MM.1S (cell line): ENCODE data around the gene ACAA2.
"Not testable (repeated sequence)": the region's sequence is repeated elsewhere in the genome, so short reads cannot be mapped to it uniquely, and the experiment has no call there.

Experiments used
- DNase-seq: peaks from one replicate; pipeline ENCODE4 v3.0.0-alpha.2; 2015
- H2AFZ ChIP-seq: fragments of 300-600 bp; sonication (generic); 2 replicates; pipeline ENCODE4 v1.6.0; 2016; ENCODE audit warnings: antibody characterized with exemption, low read length
- H3F3A ChIP-seq: fragments of 300-600 bp; sonication (generic); 2 replicates; pipeline ENCODE4 v1.6.1; 2016; ENCODE audit warnings: mild to moderate bottlenecking, antibody characterized with exemption, low read length, moderate library complexity, mixed read lengths; ENCODE audit not compliant: insufficient read depth
- H3K27ac ChIP-seq: fragments of 300-600 bp; sonication (generic); 2 replicates; pipeline ENCODE4 v1.5.1; 2016; ENCODE audit warnings: mild to moderate bottlenecking, low read length
- H3K27me3 ChIP-seq: fragments of 300-600 bp; sonication (generic); replicated peaks from 2 replicates; pipeline ENCODE4 v1.6.0; 2016; ENCODE audit warnings: low read length; ENCODE audit not compliant: insufficient read depth
- H3K36me3 ChIP-seq: fragments of 300-600 bp; sonication (generic); replicated peaks from 2 replicates; pipeline ENCODE4 v1.6.1; 2016; ENCODE audit warnings: mild to moderate bottlenecking, low read length, mixed read lengths; ENCODE audit not compliant: insufficient read depth
- H3K4me1 ChIP-seq: fragments of 300-600 bp; sonication (generic); 2 replicates; pipeline ENCODE4 v1.6.1; 2016; ENCODE audit warnings: low read length, mixed read lengths
- H3K4me2 ChIP-seq: fragments of 300-600 bp; sonication (generic); 2 replicates; pipeline ENCODE4 v1.6.0; 2016; ENCODE audit warnings: low read depth, low read length
- H3K4me3 ChIP-seq: fragments of 300-600 bp; sonication (generic); 2 replicates; pipeline ENCODE4 v1.5.1; 2016; ENCODE audit warnings: low read length, mixed read lengths
- H3K79me2 ChIP-seq: fragments of 300-600 bp; sonication (generic); 2 replicates; pipeline ENCODE4 v1.6.1; 2016; ENCODE audit warnings: mixed run types, low read length, mixed read lengths
- H3K9ac ChIP-seq: fragments of 300-600 bp; sonication (generic); 2 replicates; pipeline ENCODE4 v1.6.1; 2016; ENCODE audit warnings: low read length, mixed read lengths
- H3K9me2 ChIP-seq: fragments of 300-600 bp; sonication (generic); replicated peaks from 2 replicates; pipeline ENCODE4 v1.6.1; 2016; ENCODE audit warnings: mild to moderate bottlenecking, low read length, mixed read lengths; ENCODE audit not compliant: insufficient read depth
- H3K9me3 ChIP-seq: fragments of 300-600 bp; sonication (generic); replicated peaks from 2 replicates; pipeline ENCODE4 v1.6.1; 2016; ENCODE audit warnings: mild to moderate bottlenecking, low read length, mixed read lengths; ENCODE audit not compliant: insufficient read depth
- H4K20me1 ChIP-seq: fragments of 300-600 bp; sonication (generic); 2 replicates; pipeline ENCODE4 v1.6.1; 2016; ENCODE audit warnings: mild to moderate bottlenecking, low read length, moderate library complexity, mixed read lengths; ENCODE audit not compliant: insufficient read depth
- EZH2 ChIP-seq: fragments of 300-600 bp; sonication (generic); optimal IDR thresholded peaks from 2 replicates; pipeline ENCODE3; 2017; ENCODE audit warnings: low read depth, mild to moderate bottlenecking, antibody characterized with exemption, low read length, mixed read lengths
- EZH2phosphoT487 ChIP-seq: fragments of 300-600 bp; sonication (generic); IDR thresholded peaks from 2 replicates; pipeline ENCODE4 v1.6.1; 2018; ENCODE audit warnings: antibody characterized with exemption, low read length
- TF ChIP-seq, protein P1 (sequence below): fragments of 300-600 bp; sonication (generic); IDR thresholded peaks from 2 replicates; pipeline ENCODE4 v1.5.1; 2016; ENCODE audit warnings: antibody characterized with exemption, low read length, mixed read lengths

Gene ACAA2

GRCh38 chr18:49838381-49838780 is 25.0 kb upstream of the ACAA2 start:
- Histone ChIP-seq H3K79me2 (no peaks in the 10 kb centered on the region), H3K27me3 (no peaks in the 10 kb centered on the region), H3K4me1 (peaks cover 5% of the 10 kb centered on the region), H2AFZ (no peak overlapping the region), H3K9ac (no peak overlapping the region), H3K36me3 (peaks cover 3% of the 10 kb centered on the region; the same call in 1 of the 2 replicates), H3K4me2 (no peak overlapping the region), H3F3A (no peaks in the 10 kb centered on the region), H3K9me3 (no peaks in the 10 kb centered on the region), H3K9me2 (no peaks in the 10 kb centered on the region), H4K20me1 (no peaks in the 10 kb centered on the region), H3K4me3 (no peak overlapping the region), H3K27ac (no peak overlapping the region)
- TF ChIP-seq EZH2phosphoT487 (no peak), EZH2 (no peak)
- TF ChIP-seq, protein P1, sequence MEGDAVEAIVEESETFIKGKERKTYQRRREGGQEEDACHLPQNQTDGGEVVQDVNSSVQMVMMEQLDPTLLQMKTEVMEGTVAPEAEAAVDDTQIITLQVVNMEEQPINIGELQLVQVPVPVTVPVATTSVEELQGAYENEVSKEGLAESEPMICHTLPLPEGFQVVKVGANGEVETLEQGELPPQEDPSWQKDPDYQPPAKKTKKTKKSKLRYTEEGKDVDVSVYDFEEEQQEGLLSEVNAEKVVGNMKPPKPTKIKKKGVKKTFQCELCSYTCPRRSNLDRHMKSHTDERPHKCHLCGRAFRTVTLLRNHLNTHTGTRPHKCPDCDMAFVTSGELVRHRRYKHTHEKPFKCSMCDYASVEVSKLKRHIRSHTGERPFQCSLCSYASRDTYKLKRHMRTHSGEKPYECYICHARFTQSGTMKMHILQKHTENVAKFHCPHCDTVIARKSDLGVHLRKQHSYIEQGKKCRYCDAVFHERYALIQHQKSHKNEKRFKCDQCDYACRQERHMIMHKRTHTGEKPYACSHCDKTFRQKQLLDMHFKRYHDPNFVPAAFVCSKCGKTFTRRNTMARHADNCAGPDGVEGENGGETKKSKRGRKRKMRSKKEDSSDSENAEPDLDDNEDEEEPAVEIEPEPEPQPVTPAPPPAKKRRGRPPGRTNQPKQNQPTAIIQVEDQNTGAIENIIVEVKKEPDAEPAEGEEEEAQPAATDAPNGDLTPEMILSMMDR = no peak
- DNase-seq = no peak

GRCh38 chr18:49837889-49838288 is 24.6 kb upstream of the ACAA2 start:
- Histone ChIP-seq H3K9me3 (no peaks in the 10 kb centered on the region), H3K4me3 (no peak overlapping the region), H3F3A (no peaks in the 10 kb centered on the region), H3K79me2 (no peaks in the 10 kb centered on the region), H3K36me3 (peaks cover 3% of the 10 kb centered on the region; the same call in 1 of the 2 replicates), H3K4me1 (no peaks in the 10 kb centered on the region), H4K20me1 (no peaks in the 10 kb centered on the region), H2AFZ (no peak overlapping the region), H3K9ac (no peak overlapping the region), H3K27me3 (no peaks in the 10 kb centered on the region), H3K9me2 (no peaks in the 10 kb centered on the region), H3K4me2 (no peak overlapping the region), H3K27ac (no peak overlapping the region)
- no peak for DNase-seq
- TF ChIP-seq EZH2phosphoT487 (no peak), EZH2 (no peak)
- TF ChIP-seq, protein P1 = no peak

DNA sequence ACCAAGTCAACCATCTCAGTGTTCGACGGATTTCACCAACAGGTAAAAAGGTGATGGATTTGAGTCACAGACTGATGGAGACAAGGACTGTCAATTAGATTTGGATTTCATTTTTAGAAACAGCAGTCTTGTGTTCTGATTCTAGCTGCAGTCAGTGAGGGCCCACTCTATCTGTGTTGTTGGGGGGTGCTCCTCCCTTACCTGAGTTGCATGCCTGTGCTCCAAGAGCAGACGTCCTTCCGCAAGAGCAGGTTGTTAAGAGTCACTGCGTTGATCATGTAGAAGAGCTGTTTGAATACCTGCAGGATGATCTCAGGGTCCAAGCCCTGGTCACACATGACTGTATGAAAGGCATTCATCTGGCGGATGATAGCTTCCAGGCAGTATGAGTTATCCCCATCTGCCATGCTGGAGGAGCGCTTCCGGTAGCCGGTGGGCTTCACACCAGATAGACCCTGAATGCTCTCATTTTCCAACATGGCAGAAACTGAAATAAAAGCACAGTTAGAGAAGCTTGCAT is 24.0 kb upstream of the ACAA2 start:
- H3K9me2 ChIP-seq, H3K9ac ChIP-seq, H3K79me2 ChIP-seq, H3K36me3 ChIP-seq, H3K4me2 ChIP-seq, H3K27ac ChIP-seq, H3K27me3 ChIP-seq, DNase-seq, H3K4me3 ChIP-seq, H3K9me3 ChIP-seq, H2AFZ ChIP-seq, H3F3A ChIP-seq, H4K20me1 ChIP-seq, H3K4me1 ChIP-seq: not testable (repeated sequence)

DNA sequence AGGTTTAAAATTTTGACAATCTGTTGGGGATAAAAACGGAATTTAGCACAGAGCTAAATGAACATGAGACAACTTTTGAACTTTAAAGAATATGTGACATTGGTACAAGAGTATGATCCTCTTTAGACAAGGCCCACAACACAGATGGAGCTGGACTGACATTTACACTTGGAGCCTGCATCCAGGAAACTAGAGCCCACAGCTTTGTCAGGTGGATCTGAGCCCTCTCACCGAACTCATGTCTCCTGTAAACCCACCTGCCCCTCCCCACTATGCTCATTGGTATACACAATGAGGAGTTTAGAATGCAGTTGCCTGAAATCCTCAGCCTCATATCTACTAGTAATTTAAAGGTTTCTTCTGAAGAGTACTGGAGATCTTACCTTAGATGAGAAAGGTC is 22.1 kb upstream of the ACAA2 start:
- no peak overlapping the region for H3K27ac ChIP-seq
- DNase-seq = no peak
- H4K20me1 ChIP-seq = no peaks in the 10 kb centered on the region
- H3F3A ChIP-seq = no peaks in the 10 kb centered on the region
- TF ChIP-seq, protein P1 = no peak
- no peak for TF ChIP-seq EZH2phosphoT487
- no peak for TF ChIP-seq EZH2
- H3K4me1 ChIP-seq = no peaks in the 10 kb centered on the region
- no peak overlapping the region for H3K4me2 ChIP-seq
- H3K9ac ChIP-seq = no peak overlapping the region
- H3K36me3 ChIP-seq = peaks cover 3% of the 10 kb centered on the region; the same call in 1 of the 2 replicates
- H3K27me3 ChIP-seq = no peaks in the 10 kb centered on the region
- H3K79me2 ChIP-seq = no peaks in the 10 kb centered on the region
- H3K9me3 ChIP-seq = no peaks in the 10 kb centered on the region
- no peak overlapping the region for H3K4me3 ChIP-seq
- no peak overlapping the region for H2AFZ ChIP-seq
- H3K9me2 ChIP-seq = no peaks in the 10 kb centered on the region
